Measurements from ENCODE around the gene FRRS1L.
A peak's percentile ranks its signal among the peaks of the same experiment; 100 is the strongest.

The FRRS1L gene

DNA sequence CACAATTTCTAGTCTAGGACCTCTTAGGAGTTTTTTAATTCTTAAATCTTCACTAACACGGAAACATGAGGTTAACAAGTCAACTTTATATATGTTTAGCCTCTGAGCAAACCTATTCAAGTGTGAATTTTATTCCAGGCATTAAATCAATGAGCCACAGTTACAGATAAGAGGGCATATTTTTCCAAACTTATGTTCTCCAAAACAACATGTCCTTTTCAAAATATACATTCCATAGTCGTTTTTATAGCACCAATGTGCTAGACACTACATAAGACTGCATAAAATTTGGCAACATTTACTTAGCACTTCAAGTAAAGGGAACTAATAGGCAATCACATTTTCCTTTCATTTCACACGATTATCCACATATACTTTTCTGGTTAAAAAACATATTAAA is 53.8 kb downstream of the FRRS1L start:
- TF ChIP-seq, protein P1, sequence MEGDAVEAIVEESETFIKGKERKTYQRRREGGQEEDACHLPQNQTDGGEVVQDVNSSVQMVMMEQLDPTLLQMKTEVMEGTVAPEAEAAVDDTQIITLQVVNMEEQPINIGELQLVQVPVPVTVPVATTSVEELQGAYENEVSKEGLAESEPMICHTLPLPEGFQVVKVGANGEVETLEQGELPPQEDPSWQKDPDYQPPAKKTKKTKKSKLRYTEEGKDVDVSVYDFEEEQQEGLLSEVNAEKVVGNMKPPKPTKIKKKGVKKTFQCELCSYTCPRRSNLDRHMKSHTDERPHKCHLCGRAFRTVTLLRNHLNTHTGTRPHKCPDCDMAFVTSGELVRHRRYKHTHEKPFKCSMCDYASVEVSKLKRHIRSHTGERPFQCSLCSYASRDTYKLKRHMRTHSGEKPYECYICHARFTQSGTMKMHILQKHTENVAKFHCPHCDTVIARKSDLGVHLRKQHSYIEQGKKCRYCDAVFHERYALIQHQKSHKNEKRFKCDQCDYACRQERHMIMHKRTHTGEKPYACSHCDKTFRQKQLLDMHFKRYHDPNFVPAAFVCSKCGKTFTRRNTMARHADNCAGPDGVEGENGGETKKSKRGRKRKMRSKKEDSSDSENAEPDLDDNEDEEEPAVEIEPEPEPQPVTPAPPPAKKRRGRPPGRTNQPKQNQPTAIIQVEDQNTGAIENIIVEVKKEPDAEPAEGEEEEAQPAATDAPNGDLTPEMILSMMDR (IDR thresholded peaks at IDR 0.05; ENCODE audit: poor library complexity, severe bottlenecking): no peak
- Histone ChIP-seq H3K27me3 (ENCODE audit: insufficient read depth, poor library complexity, severe bottlenecking) (no peaks in the 10 kb centered on the region), H3K9me3 (ENCODE audit: severe bottlenecking) (no peaks in the 10 kb centered on the region), H3K4me3 (ENCODE audit: severe bottlenecking) (no peak overlapping the region), H3K4me1 (ENCODE audit: insufficient read depth, poor library complexity, severe bottlenecking) (peaks cover 75% of the 10 kb centered on the region), H3K36me3 (ENCODE audit: low read depth) (peaks cover 20% of the 10 kb centered on the region; the same call in 1 of the 2 replicates), H3K27ac (ENCODE audit: poor library complexity, severe bottlenecking) (peak overlapping the region; percentile 88)
- ATAC-seq (ENCODE audit: low read depth): no peak
- DNase-seq (ENCODE audit: low spot score): no peak

DNA sequence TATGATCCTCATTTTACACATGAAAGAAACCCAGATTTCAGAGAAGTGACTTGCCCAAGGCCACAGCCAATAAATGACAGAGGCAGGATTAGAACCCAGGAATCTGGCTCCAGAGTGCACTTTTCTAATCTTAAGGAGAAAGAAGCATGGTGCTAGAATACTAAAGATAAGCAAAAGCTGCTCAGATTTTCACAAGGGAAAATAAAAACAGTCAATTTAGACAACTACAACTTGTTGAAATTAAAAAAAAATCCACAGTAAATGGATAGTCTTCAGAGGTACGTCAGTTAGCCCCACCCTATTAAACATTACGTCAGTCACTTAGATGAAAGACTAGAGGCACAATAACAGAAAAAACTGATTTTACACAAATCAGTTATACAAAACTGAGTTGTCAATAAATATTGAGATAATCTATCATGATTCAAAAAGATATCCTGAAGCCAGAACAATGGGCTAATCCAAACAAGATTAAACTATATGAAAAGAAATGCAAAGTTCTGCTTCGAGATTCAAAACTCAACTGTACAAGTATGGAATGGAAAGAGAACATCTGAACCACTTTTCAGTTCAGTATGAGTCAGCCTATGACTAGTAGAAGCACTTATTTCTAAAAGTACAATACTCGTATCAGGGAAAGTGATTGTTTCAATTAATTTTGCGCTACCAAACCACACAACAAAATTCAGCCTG is 56.6 kb downstream of the FRRS1L start:
- no peaks in the 10 kb centered on the region for H3K27me3 ChIP-seq (ENCODE audit: insufficient read depth, poor library complexity, severe bottlenecking)
- H3K4me1 ChIP-seq (ENCODE audit: insufficient read depth, poor library complexity, severe bottlenecking): peaks cover 74% of the 10 kb centered on the region
- H3K9me3 ChIP-seq (ENCODE audit: severe bottlenecking): no peaks in the 10 kb centered on the region
- ATAC-seq (ENCODE audit: low read depth) (peak; percentile 69), DNase-seq (ENCODE audit: low spot score) (no peak)
- peak overlapping the region; percentile 88 for H3K27ac ChIP-seq (ENCODE audit: poor library complexity, severe bottlenecking)
- TF ChIP-seq, protein P1 (IDR thresholded peaks at IDR 0.05; ENCODE audit: poor library complexity, severe bottlenecking): no peak
- H3K36me3 ChIP-seq (ENCODE audit: low read depth): peaks cover 23% of the 10 kb centered on the region
- peak overlapping the region; percentile 5 for H3K4me3 ChIP-seq (ENCODE audit: severe bottlenecking)

DNA sequence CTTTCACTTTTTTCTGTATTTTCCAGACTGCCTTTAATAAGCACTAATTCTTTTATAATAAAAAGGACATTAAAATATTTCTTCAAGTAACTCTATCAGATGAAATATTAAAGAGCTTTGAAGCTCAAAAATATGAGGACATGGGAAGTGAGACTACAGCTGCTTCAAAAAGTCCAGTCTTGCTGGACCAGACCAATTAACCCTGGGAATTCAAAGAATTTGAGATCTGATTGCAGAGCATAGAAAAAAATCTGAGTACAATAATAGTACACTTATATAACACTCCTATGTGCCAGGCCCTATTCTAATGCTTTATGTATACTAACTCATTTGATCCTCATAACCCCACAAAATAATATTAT is 57.1 kb downstream of the FRRS1L start:
- peaks cover 70% of the 10 kb centered on the region for H3K4me1 ChIP-seq (ENCODE audit: insufficient read depth, poor library complexity, severe bottlenecking)
- peaks cover 28% of the 10 kb centered on the region for H3K36me3 ChIP-seq (ENCODE audit: low read depth)
- H3K9me3 ChIP-seq (ENCODE audit: severe bottlenecking): no peaks in the 10 kb centered on the region
- TF ChIP-seq, protein P1 (IDR thresholded peaks at IDR 0.05; ENCODE audit: poor library complexity, severe bottlenecking): no peak
- DNase-seq (ENCODE audit: low spot score) (no peak), ATAC-seq (ENCODE audit: low read depth) (no peak)
- no peak overlapping the region for H3K4me3 ChIP-seq (ENCODE audit: severe bottlenecking)
- H3K27me3 ChIP-seq (ENCODE audit: insufficient read depth, poor library complexity, severe bottlenecking): no peaks in the 10 kb centered on the region
- peak overlapping the region; percentile 88 for H3K27ac ChIP-seq (ENCODE audit: poor library complexity, severe bottlenecking)

DNA sequence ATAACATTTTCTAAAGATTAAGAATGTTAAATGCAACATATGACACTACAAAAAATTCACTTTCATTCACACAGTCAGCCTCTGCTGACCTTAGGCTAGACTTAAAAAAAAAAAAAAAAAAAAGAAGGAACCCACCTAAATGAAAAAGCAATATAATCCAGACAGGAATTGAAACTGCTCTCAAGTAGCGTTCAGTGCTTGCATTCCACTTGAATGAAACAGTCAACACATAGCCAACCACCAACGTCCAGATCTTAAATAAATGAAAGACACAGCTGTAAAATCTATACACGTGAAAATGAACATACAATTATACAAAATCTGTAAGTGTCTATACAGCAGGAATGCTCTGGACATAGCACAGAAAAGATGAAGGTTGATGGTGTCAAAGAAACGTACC is 58.7 kb downstream of the FRRS1L start:
- Histone ChIP-seq H3K9me3 (ENCODE audit: severe bottlenecking) (no peaks in the 10 kb centered on the region), H3K27me3 (ENCODE audit: insufficient read depth, poor library complexity, severe bottlenecking) (no peaks in the 10 kb centered on the region), H3K4me3 (ENCODE audit: severe bottlenecking) (no peak overlapping the region), H3K36me3 (ENCODE audit: low read depth) (peaks cover 38% of the 10 kb centered on the region), H3K4me1 (ENCODE audit: insufficient read depth, poor library complexity, severe bottlenecking) (peaks cover 54% of the 10 kb centered on the region), H3K27ac (ENCODE audit: poor library complexity, severe bottlenecking) (peak overlapping the region; percentile 88)
- DNase-seq (ENCODE audit: low spot score) (no peak), ATAC-seq (ENCODE audit: low read depth) (peak; percentile 43; the same call in 2 of the 3 replicates)
- TF ChIP-seq, protein P1 (IDR thresholded peaks at IDR 0.05; ENCODE audit: poor library complexity, severe bottlenecking): no peak

All from RWPE2 (cell line).